GM19468 (cell line): ENCODE measurements around the gene LIN7B.
"Not testable (repeated sequence)": the region's sequence is repeated elsewhere in the genome, so short reads cannot be mapped to it uniquely, and the experiment has no call there.

Experiments used
- ATAC-seq: cut with Tn5 transposase; IDR thresholded peaks from one replicate; pipeline ENCODE4 v1.9.1; 2021; ENCODE audit warnings: mild to moderate bottlenecking, moderate library complexity, moderate number of reproducible peaks; ENCODE audit not compliant: unreplicated experiment; ENCODE audit errors: extremely low read depth

The LIN7B gene

GRCh38 chr19:49141352-49141751, 27.2 kb downstream of the LIN7B start:
- ATAC-seq: no peak

DNA sequence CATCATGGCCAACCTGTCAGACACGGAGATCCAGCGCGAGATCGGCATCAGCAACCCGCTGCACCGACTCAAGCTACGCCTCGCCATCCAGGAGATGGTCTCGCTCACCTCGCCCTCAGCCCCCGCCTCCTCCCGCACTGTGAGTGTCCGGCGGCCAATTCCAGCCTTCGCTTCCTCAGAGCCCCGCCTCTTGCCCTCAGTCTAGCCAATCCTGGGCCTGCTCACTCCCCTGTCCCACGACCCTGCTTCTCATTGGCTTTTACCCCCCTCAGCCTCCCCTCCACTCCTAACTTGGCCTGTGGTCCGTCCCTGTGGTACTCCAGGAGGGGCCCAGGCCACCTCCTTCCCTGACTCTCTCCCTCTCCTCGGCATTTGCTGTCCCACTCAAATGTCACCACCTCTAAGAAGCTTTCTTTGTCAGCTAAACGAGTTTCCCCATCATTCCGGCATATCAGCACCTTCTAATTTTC, 28.7 kb downstream of the LIN7B start:
- no peak for ATAC-seq

DNA sequence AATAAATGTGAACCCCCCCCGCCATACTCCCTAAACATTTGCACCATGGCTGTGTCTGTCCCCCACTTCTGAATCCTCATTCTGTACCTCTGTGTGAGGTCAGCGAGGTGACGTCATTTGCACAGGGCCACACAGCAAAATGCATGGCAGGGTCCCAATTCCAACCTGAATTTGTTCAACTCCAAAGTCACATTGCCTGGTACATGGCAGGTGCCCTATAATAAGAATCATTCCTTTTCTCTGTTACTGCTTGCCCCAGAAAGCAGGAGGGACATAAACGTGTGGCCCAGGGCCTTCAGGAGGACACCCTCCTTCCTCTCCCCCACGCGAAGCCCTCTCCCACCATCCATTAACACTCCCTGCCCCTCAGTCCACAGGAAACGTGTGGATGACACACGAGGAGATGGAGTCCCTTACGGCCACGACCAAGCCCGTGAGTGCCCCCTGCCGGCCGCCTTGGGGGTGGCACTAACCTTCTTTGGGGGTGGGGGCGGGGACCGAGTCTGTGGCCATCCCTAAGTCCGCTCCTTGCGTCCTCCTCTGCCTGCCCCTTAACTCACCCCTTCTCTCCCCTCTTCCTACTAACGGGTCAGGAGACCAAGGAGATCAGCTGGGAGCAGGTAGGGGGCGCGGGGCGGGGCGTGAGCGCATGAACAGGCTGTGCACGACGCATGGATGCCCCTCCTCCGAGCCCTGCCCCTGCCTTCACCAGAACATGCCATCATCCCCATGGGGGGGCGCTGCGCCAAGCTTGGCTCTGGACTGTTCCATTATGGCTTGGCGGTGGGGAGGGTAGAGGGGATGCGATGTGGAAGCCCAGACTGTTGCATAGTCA, 31.6 kb downstream of the LIN7B start:
- no peak for ATAC-seq

GRCh38 chr19:49146408-49146770, 32.2 kb downstream of the LIN7B start:
- ATAC-seq: not testable (repeated sequence)

- ATAC-seq: no peak
These were observed 34.0 kb downstream of the LIN7B start for GRCh38 chr19:49148044-49148682.

- no peak for ATAC-seq
These were observed 34.8 kb downstream of the LIN7B start for GRCh38 chr19:49148784-49149651.

- ATAC-seq: no peak
These were observed 35.5 kb downstream of the LIN7B start for GRCh38 chr19:49149652-49150105.

GRCh38 chr19:49150106-49150943, 36.2 kb downstream of the LIN7B start:
- no peak for ATAC-seq

GRCh38 chr19:49150944-49151243, 36.7 kb downstream of the LIN7B start:
- ATAC-seq: no peak

DNA sequence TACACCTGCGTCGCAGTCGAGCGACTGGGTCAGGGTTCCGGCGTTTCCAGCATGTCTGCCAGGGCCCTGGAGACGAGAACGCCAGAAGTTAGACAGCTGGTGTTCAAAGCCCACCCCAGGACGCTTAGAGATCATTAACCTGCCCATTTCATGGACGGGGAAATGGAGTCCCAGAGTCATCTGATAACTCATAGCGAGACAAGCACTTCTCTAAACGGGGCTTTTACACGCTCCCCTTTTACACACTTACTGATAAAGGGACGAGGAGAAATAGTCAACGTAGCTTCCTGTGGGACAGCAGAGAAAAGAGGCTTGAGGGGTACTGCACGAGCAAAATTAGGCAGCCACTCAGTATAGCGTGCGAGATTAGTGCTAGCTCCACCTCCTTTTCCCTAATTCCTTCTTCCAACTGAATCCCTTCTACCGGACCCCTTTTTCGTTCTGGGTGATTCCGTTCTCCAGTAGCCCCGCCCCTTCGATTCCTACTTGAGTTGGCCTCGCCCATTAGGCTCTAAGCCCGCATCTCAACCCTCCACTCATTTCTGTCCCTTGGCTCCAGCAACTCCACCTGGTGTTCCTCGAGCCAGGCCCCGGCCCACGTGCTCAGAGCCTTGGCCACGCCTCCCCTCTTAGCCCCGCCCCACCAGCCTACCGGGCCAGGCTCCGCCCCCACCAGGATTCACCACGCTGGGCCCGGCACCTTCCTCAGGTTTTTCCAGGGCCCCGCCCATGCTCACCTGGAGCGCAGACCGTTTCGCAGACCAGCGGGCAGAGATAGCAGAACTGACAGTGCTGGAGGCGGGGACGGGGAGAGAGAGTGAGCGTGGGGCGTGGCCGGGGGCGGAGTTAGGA, 37.3 kb downstream of the LIN7B start:
- ATAC-seq: no peak

DNA sequence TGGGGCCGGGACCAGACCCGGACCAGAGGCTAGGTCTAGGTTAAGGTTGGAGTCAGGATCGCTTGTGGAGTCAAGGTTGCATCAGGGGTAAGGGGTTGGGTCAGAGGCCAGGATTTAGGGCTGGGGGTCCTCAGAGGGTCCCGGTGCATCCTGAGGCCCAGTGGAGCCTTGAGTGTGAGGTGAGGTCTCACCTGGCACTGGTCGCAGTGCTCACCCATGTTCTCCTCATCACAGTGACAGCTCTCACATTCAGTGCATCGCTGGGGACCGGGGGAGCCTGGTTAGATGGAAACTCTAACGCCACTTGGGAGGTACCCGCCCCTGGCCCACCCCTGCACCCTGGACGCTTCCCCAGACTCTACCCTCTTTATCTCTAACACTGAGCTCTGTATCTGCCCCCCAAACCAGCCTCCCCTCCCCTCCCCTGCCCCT, 38.0 kb downstream of the LIN7B start:
- ATAC-seq: no peak

- ATAC-seq: no peak
These were observed 39.1 kb downstream of the LIN7B start for GRCh38 chr19:49153167-49153809.

- no peak for ATAC-seq
These were observed 40.1 kb downstream of the LIN7B start for GRCh38 chr19:49154279-49154678.

- no peak for ATAC-seq
These were observed 41.0 kb downstream of the LIN7B start, which contains the start of gene HRC for GRCh38 chr19:49155005-49155819. Gene HRC, minus strand, starts transcription at chr19:49155396. Its CDS starts 159 bp downstream, at chr19:49155237.

- ATAC-seq: no peak
These were observed 41.7 kb downstream of the LIN7B start for GRCh38 chr19:49155820-49156346.

- no peak for ATAC-seq
These were observed 43.5 kb downstream of the LIN7B start, which contains the start of gene TRPM4 for GRCh38 chr19:49157445-49158224. Gene TRPM4, plus strand, starts transcription at chr19:49157792. Its CDS starts 75 bp downstream, at chr19:49157867.
